Stimulated activated naive CD4-positive, alpha-beta T cell (primary cell): ENCODE results near the gene IRS2.
A peak's percentile ranks its signal among the peaks of the same experiment; 100 is the strongest.
"Not testable (repeated sequence)": the region's sequence is repeated elsewhere in the genome, so short reads cannot be mapped to it uniquely, and the experiment has no call there.

Experiments used
- DNase-seq, 6 experiments: peaks; one replicate each; lab custom pipeline; 2025; lab: John Stamatoyannopoulos, UW

The IRS2 gene

GRCh38 chr13:109755551-109755950, 30.8 kb downstream of the IRS2 start:
- DNase-seq: no peak

DNA sequence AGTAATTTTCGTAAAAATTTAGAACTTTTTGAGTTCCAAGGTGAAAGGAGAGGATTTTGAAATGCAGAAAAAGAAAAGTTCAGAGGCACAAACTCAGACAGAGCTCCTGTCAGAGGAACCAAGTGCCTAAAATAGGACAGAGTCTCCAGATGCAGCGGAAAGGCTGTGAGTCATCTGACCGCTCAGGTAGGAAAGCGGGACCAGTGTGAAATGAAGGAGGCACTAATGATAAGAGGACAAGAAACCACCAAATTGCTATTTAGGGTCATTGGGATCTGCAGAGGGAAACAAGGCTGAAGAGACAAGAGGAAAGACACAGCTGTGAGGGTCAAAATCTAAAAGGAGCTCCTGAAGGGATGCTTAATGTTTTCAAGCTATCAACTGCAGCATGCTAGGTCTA, 34.9 kb downstream of the IRS2 start:
- no peak for DNase-seq

- no peak for DNase-seq
These were observed 36.1 kb downstream of the IRS2 start for GRCh38 chr13:109750221-109750775.

DNA sequence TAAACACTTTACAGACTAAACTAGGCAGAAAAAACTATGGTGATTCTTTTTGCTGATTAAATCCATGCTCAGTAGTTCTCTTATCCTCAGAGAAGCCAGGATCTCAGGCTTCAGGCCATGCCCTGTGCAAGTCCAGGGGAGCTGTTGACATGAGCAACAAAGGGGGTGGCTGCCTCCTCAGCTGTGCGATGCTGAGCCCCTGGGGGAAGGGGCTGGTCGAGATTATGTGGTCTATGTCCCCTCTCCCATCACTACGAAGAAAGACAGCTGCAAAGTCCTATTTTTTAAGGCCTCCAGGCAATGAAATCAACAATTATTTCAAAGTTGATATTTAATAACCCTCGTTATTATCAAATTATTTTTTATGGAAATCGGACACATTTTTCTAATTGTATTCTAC, 37.0 kb downstream of the IRS2 start:
- no peak for DNase-seq

GRCh38 chr13:109748677-109749076, 37.7 kb downstream of the IRS2 start:
- DNase-seq: no peak

- no peak for DNase-seq
These were observed 38.9 kb downstream of the IRS2 start for GRCh38 chr13:109747524-109747923.

DNA sequence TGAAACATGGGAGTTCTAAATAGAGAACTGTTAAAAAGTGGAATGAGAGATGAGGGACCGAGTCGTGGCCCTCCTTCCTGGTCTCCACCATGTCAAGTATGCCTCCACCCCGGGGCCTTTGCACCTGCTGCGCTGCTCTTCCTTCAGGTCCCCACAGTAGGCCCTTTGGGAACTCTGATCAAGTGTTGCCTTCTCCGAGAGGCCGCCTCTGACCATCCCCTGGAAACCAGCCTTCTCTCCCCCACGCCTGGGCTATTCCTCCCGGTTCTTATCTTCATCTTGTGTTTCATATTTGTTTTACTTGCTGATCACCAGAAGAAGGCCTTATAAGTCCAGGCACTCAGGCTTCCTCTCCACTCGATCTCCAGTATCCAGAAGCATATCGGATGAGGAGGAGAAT, 40.0 kb downstream of the IRS2 start:
- DNase-seq: no peak

- DNase-seq: no peak
These were observed 40.7 kb downstream of the IRS2 start for GRCh38 chr13:109745702-109746101.

- DNase-seq: no peak
These were observed 41.3 kb downstream of the IRS2 start for GRCh38 chr13:109745060-109745459.

DNA sequence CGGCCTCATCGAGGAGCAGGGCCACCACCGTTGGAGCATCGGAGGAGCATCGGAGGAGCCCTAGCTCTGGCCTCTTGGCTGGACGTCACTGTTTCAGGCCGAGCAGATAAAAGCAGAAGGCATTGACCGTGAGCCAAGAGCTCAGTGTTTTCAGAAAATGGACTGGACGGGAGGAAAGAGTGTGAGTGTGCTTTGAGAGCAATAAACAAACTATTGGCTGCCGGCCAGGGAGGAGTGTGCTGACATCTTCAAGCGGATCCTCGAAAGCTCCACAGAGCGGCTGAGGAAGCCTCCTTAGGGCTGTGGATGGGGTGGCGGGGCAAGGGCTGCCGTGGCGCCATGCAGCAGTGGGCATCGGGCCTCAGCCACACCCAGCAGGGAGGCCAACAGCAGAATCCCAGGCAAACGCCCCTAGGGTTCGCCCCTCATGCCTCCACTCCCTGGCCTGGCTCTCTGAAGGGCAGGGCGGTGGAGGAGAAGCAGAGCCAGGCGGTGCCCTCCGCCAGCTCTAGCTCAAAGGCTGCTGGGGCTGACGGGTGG, 41.8 kb downstream of the IRS2 start:
- DNase-seq: no peak

- peak in 1 of 6 experiments; percentile 3 for DNase-seq
These were observed 42.5 kb downstream of the IRS2 start for GRCh38 chr13:109743706-109744453.

- DNase-seq: no peak
These were observed 44.4 kb downstream of the IRS2 start for GRCh38 chr13:109741966-109742365.

DNA sequence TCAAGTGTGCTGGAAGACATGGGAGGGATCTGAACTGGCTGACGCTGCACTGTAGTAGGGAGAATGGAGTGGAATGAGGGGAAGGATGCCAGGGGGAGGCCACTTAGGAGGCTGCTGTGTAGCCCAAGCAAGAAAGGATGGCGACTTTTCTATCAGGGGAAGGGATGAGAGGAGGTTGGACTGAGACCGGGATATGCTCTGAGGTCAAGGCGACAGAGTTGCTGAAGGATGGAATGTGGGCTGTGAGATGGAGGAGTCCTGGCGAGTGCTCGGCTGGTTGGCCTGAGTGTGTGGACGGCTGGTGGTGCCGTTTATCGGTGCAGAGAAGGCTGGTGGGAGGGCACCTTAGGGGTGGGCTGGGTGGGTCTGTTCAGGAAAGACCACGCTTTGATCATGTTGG, 45.7 kb downstream of the IRS2 start:
- DNase-seq: no peak

GRCh38 chr13:109740121-109740520, 46.3 kb downstream of the IRS2 start:
- DNase-seq: no peak

DNA sequence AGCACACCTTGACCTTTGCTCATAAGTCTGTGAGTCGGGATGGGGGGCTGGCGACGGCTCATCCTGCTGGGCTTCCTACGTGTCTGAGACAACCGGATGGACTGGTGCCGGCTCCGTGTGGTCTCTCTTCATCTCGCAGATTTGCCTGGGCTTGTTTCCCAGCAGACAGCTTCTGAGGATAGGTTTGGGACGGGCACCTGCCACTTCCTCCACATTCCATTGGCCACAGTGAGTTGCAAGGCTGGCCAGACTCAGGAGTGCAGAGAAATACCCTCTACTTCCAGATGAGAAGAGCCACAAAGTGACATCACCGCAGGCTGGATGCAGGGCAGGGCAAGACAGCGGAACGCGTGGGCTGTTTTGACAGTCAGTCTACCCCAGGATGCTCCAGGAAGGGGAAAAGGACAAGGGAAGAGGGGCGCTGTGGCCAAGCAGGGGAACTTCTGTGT, 48.1 kb downstream of the IRS2 start:
- no peak for DNase-seq

DNA sequence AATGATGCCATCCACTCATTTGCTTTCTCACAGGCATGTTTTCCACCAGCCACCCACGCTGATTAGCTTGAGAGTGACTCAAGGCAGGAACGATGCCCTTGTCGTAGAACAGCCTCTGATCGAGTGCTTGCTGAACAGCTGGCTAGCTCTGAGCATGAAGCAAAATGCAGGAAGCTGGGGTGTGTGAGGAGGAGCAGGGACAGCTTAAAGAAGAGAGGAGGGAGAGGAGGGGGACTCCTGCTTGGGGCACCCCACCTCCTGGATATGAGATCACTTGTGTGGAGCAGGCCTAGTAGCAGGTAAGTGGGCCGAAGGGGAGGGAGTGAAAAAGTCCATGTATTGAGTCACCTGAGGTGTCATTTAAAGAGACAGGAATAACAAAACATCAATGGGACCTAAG, 48.8 kb downstream of the IRS2 start:
- DNase-seq: no peak

DNA sequence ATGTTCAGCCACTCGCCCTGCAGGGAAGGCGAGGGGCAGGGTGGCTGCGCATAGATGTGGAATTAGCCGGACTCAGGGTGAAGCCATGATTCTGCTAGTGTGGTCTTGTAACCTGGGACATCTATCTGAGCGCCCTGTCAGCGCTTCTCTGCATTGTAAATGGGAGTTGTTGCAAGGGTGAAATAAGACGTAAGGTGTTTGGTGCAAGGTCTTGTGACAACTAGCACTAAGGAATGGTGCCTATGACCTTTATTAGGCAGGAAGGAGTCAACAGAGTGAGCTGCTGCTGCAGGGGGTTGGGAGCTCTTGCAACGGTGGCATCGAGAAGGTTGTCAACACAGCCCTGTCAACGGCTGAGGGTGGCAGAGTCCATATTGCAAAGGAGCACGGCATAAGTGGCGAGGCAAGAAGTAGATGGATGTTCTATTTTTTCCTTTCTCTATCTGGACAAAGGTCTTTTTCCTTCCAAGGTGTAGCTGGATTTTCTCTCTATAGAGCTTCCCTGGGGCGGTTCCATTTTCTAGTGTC, 49.3 kb downstream of the IRS2 start:
- no peak for DNase-seq

DNA sequence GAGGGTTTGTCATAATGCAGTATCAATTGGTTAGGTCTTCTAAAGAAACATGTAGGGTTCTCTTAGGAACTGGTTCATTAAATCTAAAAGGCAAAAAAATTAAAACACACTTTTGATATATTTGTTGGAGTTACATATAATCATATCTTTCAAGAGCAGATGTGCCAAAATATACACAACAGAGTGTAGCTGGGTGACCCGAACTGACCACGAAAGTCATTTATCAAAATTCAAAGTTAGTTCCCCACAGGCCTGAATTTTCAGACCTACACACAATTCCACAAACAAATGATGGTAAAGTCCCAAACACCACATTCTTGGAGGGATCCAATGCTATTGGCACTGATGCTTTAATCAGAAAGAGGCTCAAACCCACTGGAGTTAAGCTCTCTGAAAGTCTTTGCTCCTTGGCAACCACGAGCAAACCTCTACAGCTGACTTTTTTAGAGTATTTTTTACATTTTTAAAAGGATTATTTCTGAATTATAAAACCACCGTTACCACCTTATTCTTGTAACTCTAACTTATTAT, 50.9 kb downstream of the IRS2 start:
- no peak for DNase-seq

- no peak for DNase-seq
These were observed 52.2 kb downstream of the IRS2 start for GRCh38 chr13:109734002-109734785.

GRCh38 chr13:109733550-109733949, 52.8 kb downstream of the IRS2 start:
- no peak for DNase-seq

GRCh38 chr13:109732470-109733170, 53.8 kb downstream of the IRS2 start:
- not testable (repeated sequence) for DNase-seq
